Right lobe of liver (tissue), 4 donors: Measurements from ENCODE around the gene CREBBP.

Source experiments
- POLR2A ChIP-seq: fragments of 450-650 bp; IDR thresholded peaks from one replicate; pipeline ENCODE4 v1.6.1; 2017; ENCODE audit warnings: antibody characterized with exemption, mild to moderate bottlenecking
- TF ChIP-seq, protein P1 (sequence below), 4 donors: fragments of 200-600 bp in 3 of 4; fragments of 450-650 bp in 1 of 4; IDR thresholded peaks; one replicate each; pipeline versions ENCODE4 v1.5.1 to v1.8.0; 2016 to 2022; ENCODE audit warnings: antibody characterized with exemption in 4 of 4, mild to moderate bottlenecking in 2 of 4
- donor health status: DM: no; HTN: no; CAD: no.
- donor health status: DM: no; HTN: no; CAD: no.
- donor health status: DM: no; HTN: yes; CAD: no.

DNA sequence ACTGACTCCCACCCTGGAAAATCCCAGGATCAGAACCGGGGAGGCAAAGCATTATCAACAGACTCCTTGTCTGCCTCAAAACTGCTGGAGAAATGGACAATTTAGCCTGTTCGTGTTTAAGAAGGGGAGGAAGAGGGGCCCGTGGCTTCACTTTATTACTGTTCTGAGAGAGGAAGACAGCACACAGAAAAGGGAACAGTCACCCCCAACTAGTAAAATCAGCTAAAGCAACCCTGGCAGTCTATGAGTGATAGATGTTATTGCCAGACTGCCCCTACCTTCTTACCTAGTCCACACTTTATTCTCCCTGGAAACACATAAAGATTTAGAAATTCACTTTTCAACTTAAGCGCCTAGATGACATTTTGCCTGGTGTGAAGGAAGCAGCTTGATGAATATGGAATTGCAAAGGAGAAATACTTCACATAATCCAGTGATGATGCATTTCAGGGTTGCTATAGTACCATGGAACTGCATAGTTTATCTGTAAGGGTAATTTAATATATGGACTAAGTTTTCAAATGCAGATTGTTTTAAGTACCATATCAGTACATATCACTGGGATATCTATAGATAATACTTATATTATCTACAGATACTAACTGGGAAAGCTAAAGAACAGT, 126.3 kb downstream of the CREBBP start:
- TF ChIP-seq, protein P1, sequence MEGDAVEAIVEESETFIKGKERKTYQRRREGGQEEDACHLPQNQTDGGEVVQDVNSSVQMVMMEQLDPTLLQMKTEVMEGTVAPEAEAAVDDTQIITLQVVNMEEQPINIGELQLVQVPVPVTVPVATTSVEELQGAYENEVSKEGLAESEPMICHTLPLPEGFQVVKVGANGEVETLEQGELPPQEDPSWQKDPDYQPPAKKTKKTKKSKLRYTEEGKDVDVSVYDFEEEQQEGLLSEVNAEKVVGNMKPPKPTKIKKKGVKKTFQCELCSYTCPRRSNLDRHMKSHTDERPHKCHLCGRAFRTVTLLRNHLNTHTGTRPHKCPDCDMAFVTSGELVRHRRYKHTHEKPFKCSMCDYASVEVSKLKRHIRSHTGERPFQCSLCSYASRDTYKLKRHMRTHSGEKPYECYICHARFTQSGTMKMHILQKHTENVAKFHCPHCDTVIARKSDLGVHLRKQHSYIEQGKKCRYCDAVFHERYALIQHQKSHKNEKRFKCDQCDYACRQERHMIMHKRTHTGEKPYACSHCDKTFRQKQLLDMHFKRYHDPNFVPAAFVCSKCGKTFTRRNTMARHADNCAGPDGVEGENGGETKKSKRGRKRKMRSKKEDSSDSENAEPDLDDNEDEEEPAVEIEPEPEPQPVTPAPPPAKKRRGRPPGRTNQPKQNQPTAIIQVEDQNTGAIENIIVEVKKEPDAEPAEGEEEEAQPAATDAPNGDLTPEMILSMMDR (IDR thresholded peaks at IDR 0.05), result no peak
- no peak for TF ChIP-seq POLR2A
